Parathyroid adenoma (tissue), 2 donors: Measurements from ENCODE around the gene OASL.
A peak's percentile ranks its signal among the peaks of the same experiment; 100 is the strongest.

Experiments
- H2AFZ ChIP-seq: fragments of 300-600 bp; sonication (generic); one replicate; pipeline ENCODE4 v1.7.0; 2017; ENCODE audit warnings: antibody characterized with exemption, mild to moderate bottlenecking
- H3K27ac ChIP-seq: fragments of 300-600 bp; sonication (generic); one replicate; pipeline ENCODE4 v1.7.0; 2017
- H3K27me3 ChIP-seq: fragments of 300-600 bp; sonication (generic); one replicate; pipeline ENCODE4 v1.7.0; 2017; ENCODE audit warnings: low read length; ENCODE audit not compliant: control insufficient read depth, insufficient read depth
- H3K36me3 ChIP-seq: fragments of 300-600 bp; sonication (generic); one replicate; pipeline ENCODE4 v1.7.0; 2017; ENCODE audit warnings: low read length; ENCODE audit not compliant: control insufficient read depth, insufficient read depth
- H3K4me1 ChIP-seq: fragments of 300-600 bp; sonication (generic); one replicate; pipeline ENCODE4 v1.7.0; 2017; ENCODE audit warnings: control low read depth
- H3K4me2 ChIP-seq: fragments of 300-600 bp; sonication (generic); one replicate; pipeline ENCODE4 v1.7.0; 2017; ENCODE audit warnings: low read length
- H3K4me3 ChIP-seq: fragments of 300-600 bp; sonication (generic); one replicate; pipeline ENCODE4 v1.7.0; 2017; ENCODE audit warnings: low read depth, low read length
- H3K79me2 ChIP-seq: fragments of 300-600 bp; sonication (generic); one replicate; pipeline ENCODE4 v1.7.0; 2017; ENCODE audit warnings: control low read depth
- H3K9ac ChIP-seq: fragments of 300-600 bp; sonication (generic); one replicate; pipeline ENCODE4 v1.7.0; 2017; ENCODE audit warnings: mild to moderate bottlenecking
- H3K9me3 ChIP-seq: fragments of 300-600 bp; sonication (generic); one replicate; pipeline ENCODE4 v1.7.0; 2017; ENCODE audit warnings: low read length; ENCODE audit not compliant: control insufficient read depth
- TF ChIP-seq, protein P1 (sequence below): fragments of 300-600 bp; sonication (generic); IDR thresholded peaks from one replicate; pipeline ENCODE4 v1.7.0; 2017; ENCODE audit warnings: antibody characterized with exemption, mild to moderate bottlenecking
- donor health status: primary hyperparathyroidism.

The OASL gene

DNA sequence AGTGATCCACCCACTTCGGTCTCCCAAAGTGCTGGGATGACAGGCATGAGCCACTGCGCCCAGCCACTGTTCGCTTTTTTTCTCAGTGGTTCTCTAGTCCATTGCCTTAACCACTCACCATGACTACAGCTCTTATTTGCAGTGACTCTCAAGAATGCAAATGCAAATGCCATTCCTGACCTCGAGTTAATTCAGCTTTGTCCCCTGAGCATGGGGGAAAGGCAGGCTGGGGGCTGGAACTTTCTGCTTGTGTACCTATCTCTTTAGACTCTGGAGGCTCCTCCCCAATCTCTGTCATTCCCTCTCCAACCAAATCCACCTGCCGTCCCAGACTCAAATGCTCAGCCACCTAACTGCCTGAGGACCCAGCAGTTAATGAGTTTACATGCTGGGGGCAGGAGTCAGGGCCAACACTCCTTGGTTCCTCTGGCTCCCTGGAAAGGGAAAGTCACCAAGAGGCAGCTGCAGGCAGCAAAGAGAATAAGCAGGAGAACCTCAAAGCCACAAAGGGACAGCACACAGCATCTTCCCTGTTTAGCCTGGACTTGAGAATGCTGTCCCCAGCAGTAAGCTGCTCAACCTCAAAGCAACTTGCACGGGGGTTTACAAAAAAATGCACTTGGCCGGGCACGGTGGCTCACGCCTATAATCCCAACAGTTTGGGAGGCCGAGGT is 66.0 kb downstream of the OASL start:
- Histone ChIP-seq H3K27me3 (no peaks in the 10 kb centered on the region), H3K4me1 (peaks cover 8% of the 10 kb centered on the region), H3K9ac (no peak overlapping the region), H3K4me2 (no peak overlapping the region), H3K79me2 (no peaks in the 10 kb centered on the region), H3K4me3 (no peak overlapping the region), H3K36me3 (no peaks in the 10 kb centered on the region), H3K27ac (no peak overlapping the region), H3K9me3 (no peaks in the 10 kb centered on the region), H2AFZ (no peak overlapping the region)
- TF ChIP-seq, protein P1, sequence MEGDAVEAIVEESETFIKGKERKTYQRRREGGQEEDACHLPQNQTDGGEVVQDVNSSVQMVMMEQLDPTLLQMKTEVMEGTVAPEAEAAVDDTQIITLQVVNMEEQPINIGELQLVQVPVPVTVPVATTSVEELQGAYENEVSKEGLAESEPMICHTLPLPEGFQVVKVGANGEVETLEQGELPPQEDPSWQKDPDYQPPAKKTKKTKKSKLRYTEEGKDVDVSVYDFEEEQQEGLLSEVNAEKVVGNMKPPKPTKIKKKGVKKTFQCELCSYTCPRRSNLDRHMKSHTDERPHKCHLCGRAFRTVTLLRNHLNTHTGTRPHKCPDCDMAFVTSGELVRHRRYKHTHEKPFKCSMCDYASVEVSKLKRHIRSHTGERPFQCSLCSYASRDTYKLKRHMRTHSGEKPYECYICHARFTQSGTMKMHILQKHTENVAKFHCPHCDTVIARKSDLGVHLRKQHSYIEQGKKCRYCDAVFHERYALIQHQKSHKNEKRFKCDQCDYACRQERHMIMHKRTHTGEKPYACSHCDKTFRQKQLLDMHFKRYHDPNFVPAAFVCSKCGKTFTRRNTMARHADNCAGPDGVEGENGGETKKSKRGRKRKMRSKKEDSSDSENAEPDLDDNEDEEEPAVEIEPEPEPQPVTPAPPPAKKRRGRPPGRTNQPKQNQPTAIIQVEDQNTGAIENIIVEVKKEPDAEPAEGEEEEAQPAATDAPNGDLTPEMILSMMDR, result no peak

DNA sequence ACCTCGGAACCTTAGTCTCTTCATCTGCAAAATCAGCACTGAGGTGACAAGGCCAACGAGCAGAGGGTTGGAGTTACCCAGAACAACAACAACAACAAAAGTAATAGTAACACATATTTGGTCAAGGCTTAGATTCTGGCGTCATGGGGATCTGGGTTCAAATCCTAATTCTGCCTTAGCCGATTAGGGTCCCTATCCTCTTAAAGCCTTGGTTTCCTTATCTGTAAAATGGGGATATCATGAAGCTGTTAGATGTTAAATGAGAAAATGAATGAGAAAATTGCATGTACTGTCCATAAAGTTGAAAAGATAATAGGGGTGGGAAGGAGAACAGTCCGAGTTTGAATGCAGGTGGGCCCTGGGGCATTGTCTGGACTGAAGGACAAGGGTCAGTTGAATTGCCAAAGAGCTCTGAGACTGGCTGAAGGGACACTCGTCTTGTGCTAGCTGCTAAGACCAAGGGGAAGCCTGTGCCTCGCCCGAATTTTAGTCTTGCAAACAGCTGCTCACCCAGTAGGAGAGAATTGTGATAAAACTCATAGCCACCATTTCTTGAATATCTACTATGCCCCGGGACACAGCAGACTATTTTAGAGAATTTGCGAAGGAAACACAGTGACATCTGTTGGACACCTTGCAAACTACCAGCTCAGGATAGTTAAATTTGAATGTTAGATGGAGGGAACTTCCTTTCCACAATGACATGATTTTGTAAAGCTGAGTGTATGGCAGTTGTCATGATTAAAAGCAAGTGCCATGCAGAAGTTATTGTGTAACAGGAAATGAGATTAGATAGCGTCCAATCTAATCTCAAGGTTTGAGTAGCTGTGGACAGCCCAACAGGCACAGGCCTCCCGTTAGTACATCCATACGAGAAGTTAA is 67.5 kb downstream of the OASL start:
- Histone ChIP-seq H3K27ac (no peak overlapping the region), H3K36me3 (no peaks in the 10 kb centered on the region), H3K27me3 (no peaks in the 10 kb centered on the region), H3K79me2 (no peaks in the 10 kb centered on the region), H3K9me3 (no peaks in the 10 kb centered on the region), H3K9ac (no peak overlapping the region), H2AFZ (peak overlapping the region; percentile 54), H3K4me2 (no peak overlapping the region), H3K4me1 (peaks cover 8% of the 10 kb centered on the region), H3K4me3 (no peak overlapping the region)
- TF ChIP-seq, protein P1, result peak; percentile 87

DNA sequence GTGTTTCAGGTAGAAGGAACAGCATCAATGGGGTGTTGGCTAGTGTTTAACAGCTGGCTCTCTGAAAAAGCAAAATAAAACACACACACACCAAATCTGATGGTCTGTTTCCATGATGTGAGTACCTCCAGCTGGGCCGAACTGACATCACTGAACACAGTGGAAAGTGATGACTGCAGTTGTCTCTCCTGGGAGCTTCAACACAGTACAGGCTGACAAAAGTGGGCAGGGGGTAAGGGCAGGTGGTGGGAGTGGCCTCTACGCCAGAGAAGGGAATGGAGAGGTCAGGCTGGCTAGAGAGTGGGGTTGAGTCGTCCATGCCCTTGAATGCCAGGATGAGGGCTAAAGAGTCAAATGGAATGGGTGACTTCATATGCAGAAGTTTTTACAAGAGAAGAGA is 68.7 kb downstream of the OASL start:
- no peaks in the 10 kb centered on the region for H3K27me3 ChIP-seq
- TF ChIP-seq, protein P1, result no peak
- H3K4me3 ChIP-seq, result no peak overlapping the region
- no peaks in the 10 kb centered on the region for H3K36me3 ChIP-seq
- no peak overlapping the region for H3K4me2 ChIP-seq
- H3K9me3 ChIP-seq, result no peaks in the 10 kb centered on the region
- no peak overlapping the region for H3K27ac ChIP-seq
- no peak overlapping the region for H3K9ac ChIP-seq
- no peaks in the 10 kb centered on the region for H3K79me2 ChIP-seq
- peak overlapping the region; percentile 11 for H2AFZ ChIP-seq
- H3K4me1 ChIP-seq, result peaks cover 8% of the 10 kb centered on the region
